Caco-2 (cell line): ENCODE results near the gene TMEM161A. TPM values are rescaled to one million over a fixed set of nuclear protein-coding genes. Genes with fewer than 3 reads are reported as not detected.

Source experiments
- BruUV-seq: library from RNA; stranded (reverse); fragments of 400-500 nt; replicated peaks from 2 replicates; lab custom pipeline; 2021; lab: Mats Ljungman, UMichigan
- CTCF ChIA-PET: fragments of 300-600 bp; sonication (Branson Sonifier 250); formaldehyde crosslinking; loops from one replicate; lab custom pipeline; 2022; ENCODE audit warnings: antibody characterized with exemption; lab: Charles Lee
- POLR2A ChIA-PET: fragments of 300-600 bp; sonication (Branson Sonifier 250); formaldehyde crosslinking; loops from one replicate; lab custom pipeline; 2022; ENCODE audit warnings: antibody characterized with exemption; lab: Charles Lee
- DNase-seq, 2 experiments: peaks; one replicate each; pipeline versions ENCODE4 v3.0.0 to v3.0.0-alpha.2; 2020 to 2022
- H3K27me3 ChIP-seq: replicated peaks from 2 replicates; pipeline ENCODE4 v1.6.0; 2011; ENCODE audit warnings: low read length; ENCODE audit not compliant: control insufficient read depth, insufficient read depth
- H3K36me3 ChIP-seq: 2 replicates; pipeline ENCODE4 v1.5.1; 2011; ENCODE audit warnings: low read length; ENCODE audit not compliant: control insufficient read depth, insufficient read depth
- H3K4me1 ChIP-seq: fragments of 250-450 bp; sonication (Bioruptor Pico); 2 replicates; pipeline ENCODE4 v1.5.1; 2020; ENCODE audit warnings: mild to moderate bottlenecking
- H3K4me3 ChIP-seq: 2 replicates; pipeline ENCODE4 v1.5.1; 2011; ENCODE audit warnings: low read depth, mild to moderate bottlenecking, control low read depth, low read length
- H3K9me3 ChIP-seq: fragments of 250-450 bp; sonication (Bioruptor Pico); 2 replicates; pipeline ENCODE4 v1.5.1; 2020; ENCODE audit warnings: mild to moderate bottlenecking, moderate library complexity
- H3K27ac Mint-ChIP-seq: one replicate; pipeline ENCODE4 v1.8.0; 2022; ENCODE audit warnings: mixed read lengths; ENCODE audit not compliant: unreplicated experiment
- H3K27me3 Mint-ChIP-seq: one replicate; pipeline ENCODE4 v1.8.0; 2022; ENCODE audit warnings: mixed read lengths; ENCODE audit not compliant: insufficient read depth, unreplicated experiment
- H3K36me3 Mint-ChIP-seq: one replicate; pipeline ENCODE4 v1.8.0; 2022; ENCODE audit warnings: mild to moderate bottlenecking, mixed read lengths; ENCODE audit not compliant: insufficient read depth, unreplicated experiment
- H3K4me1 Mint-ChIP-seq: one replicate; pipeline ENCODE4 v1.8.0; 2022; ENCODE audit warnings: low read depth, mixed read lengths; ENCODE audit not compliant: unreplicated experiment
- H3K4me3 Mint-ChIP-seq: one replicate; pipeline ENCODE4 v1.8.0; 2022; ENCODE audit warnings: mild to moderate bottlenecking, moderate library complexity, mixed read lengths; ENCODE audit not compliant: unreplicated experiment
- H3K9me3 Mint-ChIP-seq: one replicate; pipeline ENCODE4 v1.8.0; 2022; ENCODE audit warnings: mixed read lengths; ENCODE audit not compliant: unreplicated experiment
- intact Hi-C: fragments of 100-400 bp; cut with micrococcal nuclease; formaldehyde crosslinking; loops from one replicate; pipeline ENCODE4 v1.10.0; 2022; ENCODE audit not compliant: unreplicated experiment
- total RNA-seq: library from RNA; stranded (reverse); gene quantifications from 2 replicates; pipeline ENCODE4 v1.2.3, GENCODE V29; 2022
- TF ChIP-seq, protein P1 (sequence below), 2 experiments: fragments of 200-600 bp in 1 of 2; IDR thresholded peaks; 1 replicate in 1 of 2; 2 replicates in 1 of 2; pipeline versions ENCODE4 v1.5.1 to v1.8.0; 2011 to 2022; ENCODE audit warnings: antibody characterized with exemption in 1 of 2, control low read depth in 1 of 2, inconsistent platforms in 1 of 2, low read depth in 1 of 2, low read length in 1 of 2, mild to moderate bottlenecking in 1 of 2, moderate library complexity in 1 of 2; ENCODE audit not compliant: insufficient read depth in 1 of 2, severe bottlenecking in 1 of 2, unreplicated experiment in 1 of 2

Gene TMEM161A
- total RNA-seq, 1 experiment from 2014 or later: 36.9 TPM

DNA sequence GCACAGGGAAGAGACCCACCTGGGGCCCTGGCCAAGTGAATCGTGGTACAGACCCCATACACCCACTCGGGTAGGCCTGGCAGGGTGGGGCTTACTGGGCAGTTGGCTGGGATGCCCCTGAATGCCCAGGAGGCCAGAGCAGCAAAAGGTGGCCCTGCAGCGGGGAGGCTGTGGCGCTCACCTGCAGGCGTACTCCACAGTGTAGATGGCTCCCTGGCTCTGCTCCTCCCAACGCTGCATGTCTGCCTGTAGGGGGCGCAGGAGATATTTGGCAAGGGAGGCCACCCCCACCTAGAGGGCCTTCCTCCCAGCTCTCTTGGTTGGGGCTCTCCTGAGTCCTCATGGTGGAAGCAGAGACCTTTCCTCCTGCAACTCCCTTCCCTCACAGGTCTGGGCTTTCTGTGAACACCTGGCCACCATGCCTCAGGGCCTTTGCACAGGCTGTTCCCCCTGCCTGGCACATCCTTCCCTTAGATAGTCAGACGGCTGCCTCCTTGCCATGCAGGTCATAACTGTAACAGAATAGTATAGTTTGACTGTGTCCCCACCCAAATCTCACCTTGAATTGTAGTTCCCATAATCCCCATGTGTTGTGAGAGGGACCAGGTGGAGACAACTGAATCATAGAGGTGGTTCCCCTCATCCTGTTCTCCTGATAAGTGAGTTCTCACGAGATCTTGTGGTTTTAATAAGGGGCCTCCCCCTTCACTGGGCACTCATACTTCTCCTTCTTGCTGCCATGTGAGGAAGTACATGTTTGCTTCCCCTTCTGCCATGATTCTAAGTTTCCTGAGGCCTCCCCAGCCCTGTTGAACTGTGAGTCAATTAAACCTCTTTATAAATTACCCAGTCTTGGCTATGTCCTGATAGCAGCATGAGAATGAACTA is 47.8 kb upstream of the TMEM161A start:
- POLR2A ChIA-PET: no interaction called here
- no peak overlapping the region for H3K4me3 Mint-ChIP-seq
- intact Hi-C loops: loop anchor here (1.0 kb wide), 1 partner anchor 156 kb away; no protein-coding TSS in a partner anchor
- no peaks in the 10 kb centered on the region for H3K27me3 ChIP-seq
- H3K36me3 Mint-ChIP-seq: peaks cover 36% of the 10 kb centered on the region
- no peak overlapping the region for H3K4me3 ChIP-seq
- peak; percentile 66 to 67 for DNase-seq
- CTCF ChIA-PET: interaction anchor here (0.6 kb wide), 1 partner anchor 156 kb away, joined by 3 read pairs; no protein-coding TSS in a partner anchor
- TF ChIP-seq, protein P1, sequence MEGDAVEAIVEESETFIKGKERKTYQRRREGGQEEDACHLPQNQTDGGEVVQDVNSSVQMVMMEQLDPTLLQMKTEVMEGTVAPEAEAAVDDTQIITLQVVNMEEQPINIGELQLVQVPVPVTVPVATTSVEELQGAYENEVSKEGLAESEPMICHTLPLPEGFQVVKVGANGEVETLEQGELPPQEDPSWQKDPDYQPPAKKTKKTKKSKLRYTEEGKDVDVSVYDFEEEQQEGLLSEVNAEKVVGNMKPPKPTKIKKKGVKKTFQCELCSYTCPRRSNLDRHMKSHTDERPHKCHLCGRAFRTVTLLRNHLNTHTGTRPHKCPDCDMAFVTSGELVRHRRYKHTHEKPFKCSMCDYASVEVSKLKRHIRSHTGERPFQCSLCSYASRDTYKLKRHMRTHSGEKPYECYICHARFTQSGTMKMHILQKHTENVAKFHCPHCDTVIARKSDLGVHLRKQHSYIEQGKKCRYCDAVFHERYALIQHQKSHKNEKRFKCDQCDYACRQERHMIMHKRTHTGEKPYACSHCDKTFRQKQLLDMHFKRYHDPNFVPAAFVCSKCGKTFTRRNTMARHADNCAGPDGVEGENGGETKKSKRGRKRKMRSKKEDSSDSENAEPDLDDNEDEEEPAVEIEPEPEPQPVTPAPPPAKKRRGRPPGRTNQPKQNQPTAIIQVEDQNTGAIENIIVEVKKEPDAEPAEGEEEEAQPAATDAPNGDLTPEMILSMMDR (IDR thresholded peaks at IDR 0.05; ENCODE audit: insufficient read depth in 1 of 2, low read depth in 1 of 2, low read length in 1 of 2, severe bottlenecking in 1 of 2, unreplicated experiment in 1 of 2): peak; percentile 53 to 68
- H3K4me1 ChIP-seq: no peaks in the 10 kb centered on the region
- H3K27me3 Mint-ChIP-seq: no peaks in the 10 kb centered on the region
- no peaks in the 10 kb centered on the region for H3K9me3 Mint-ChIP-seq
- no peaks in the 10 kb centered on the region for H3K9me3 ChIP-seq
- no TSS peak for BruUV-seq
- no peaks in the 10 kb centered on the region for H3K36me3 ChIP-seq
- H3K27ac Mint-ChIP-seq: no peak overlapping the region
- H3K4me1 Mint-ChIP-seq: no peaks in the 10 kb centered on the region

DNA sequence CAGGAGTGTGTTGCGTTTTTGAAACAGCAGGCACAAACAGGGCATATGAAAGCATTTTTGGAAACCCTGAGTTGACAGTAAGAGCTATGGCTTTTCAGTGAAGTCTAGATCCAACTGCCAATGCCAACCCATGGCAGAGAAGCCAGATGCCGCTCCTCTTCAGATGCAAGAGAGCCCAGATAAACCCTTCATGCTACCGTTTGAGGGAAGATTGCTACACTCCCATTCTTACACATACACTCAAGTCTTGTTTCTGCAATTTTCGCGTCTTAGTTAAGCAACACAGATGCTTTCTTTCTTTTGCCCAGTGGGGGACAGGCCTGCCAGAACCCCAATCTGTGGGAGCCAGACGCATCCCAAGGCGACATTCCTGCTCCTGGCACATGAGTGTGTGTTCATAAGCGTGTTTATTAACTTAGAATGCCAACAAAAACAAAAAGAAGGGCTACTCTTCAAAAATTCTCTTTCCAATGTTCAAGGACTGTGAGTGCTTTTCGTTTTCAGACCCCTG is 43.3 kb upstream of the TMEM161A start:
- ChIA-PET CTCF (interaction anchor here (0.6 kb wide), 1 partner anchor 38 kb away, joined by 3 read pairs; no protein-coding TSS in a partner anchor), POLR2A (no interaction called here)
- no TSS peak for BruUV-seq
- Histone ChIP-seq H3K9me3 (no peaks in the 10 kb centered on the region), H3K27me3 (no peaks in the 10 kb centered on the region), H3K36me3 (no peaks in the 10 kb centered on the region; the same call in 1 of the 2 replicates), H3K4me3 (no peak overlapping the region), H3K4me1 (no peaks in the 10 kb centered on the region)
- Mint-ChIP-seq H3K4me1 (no peaks in the 10 kb centered on the region), H3K27me3 (no peaks in the 10 kb centered on the region), H3K36me3 (peaks cover 38% of the 10 kb centered on the region), H3K4me3 (no peak overlapping the region), H3K9me3 (no peaks in the 10 kb centered on the region), H3K27ac (no peak overlapping the region)
- intact Hi-C loops: no loop called here
- DNase-seq: no peak
- TF ChIP-seq, protein P1 (IDR thresholded peaks at IDR 0.05; ENCODE audit: insufficient read depth in 1 of 2, low read depth in 1 of 2, low read length in 1 of 2, severe bottlenecking in 1 of 2, unreplicated experiment in 1 of 2): no peak

DNA sequence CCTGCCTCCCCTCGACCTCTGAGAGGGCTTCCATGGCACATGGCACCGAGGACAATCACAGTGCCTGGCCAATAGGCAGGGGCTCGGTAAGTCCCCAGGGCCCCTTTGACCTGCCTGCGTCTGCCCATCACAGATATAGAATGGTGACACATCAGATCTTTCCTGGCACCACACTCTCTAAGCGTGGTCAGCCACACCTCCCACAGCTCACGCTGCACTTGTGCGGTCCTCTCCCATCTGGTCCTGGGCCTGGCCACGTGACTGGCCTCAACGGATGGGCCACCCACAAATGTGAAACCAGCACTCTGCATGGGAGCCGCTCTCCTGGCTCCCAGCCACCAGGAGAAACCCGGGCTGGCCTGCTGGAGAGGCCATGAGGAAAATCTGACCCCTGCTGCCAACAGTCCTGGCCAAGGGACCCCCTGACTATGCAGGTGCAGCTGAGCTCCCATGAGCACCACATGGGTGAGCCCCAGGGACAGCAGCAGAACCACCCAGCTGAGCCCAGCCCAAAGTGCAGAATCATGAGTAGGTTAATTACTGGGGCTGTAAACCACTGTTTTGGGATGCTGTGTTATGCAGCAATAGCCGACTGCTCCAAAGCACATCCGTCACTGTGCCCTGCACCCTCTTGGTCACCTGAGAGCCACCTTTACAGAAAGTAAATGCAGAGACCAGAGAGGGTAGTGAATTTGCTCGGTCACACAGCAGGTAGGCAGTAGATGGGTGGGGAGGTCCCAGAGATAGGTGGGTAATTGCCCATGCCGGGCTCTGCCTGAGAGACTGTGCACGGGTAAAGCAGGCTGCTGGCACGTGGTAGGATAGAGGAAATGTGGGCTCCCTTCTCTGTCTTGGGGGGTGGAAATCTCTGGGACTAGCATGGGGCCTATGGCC is 41.5 kb upstream of the TMEM161A start:
- BruUV-seq: TSS peak; percentile 16
- no peaks in the 10 kb centered on the region; the same call in 1 of the 2 replicates for H3K36me3 ChIP-seq

More for the DNA sequence above, 41.5 kb upstream of the TMEM161A start:
- Histone ChIP-seq H3K4me3 (no peak overlapping the region), H3K9me3 (no peaks in the 10 kb centered on the region), H3K27me3 (no peaks in the 10 kb centered on the region), H3K4me1 (no peaks in the 10 kb centered on the region)
- ChIA-PET CTCF (no interaction called here), POLR2A (no interaction called here)
- no peak overlapping the region for H3K27ac Mint-ChIP-seq
- no peaks in the 10 kb centered on the region for H3K4me1 Mint-ChIP-seq
- intact Hi-C loops: no loop called here
- TF ChIP-seq, protein P1 (IDR thresholded peaks at IDR 0.05; ENCODE audit: insufficient read depth in 1 of 2, low read depth in 1 of 2, low read length in 1 of 2, severe bottlenecking in 1 of 2, unreplicated experiment in 1 of 2): no peak
- H3K36me3 Mint-ChIP-seq: peaks cover 30% of the 10 kb centered on the region
- no peaks in the 10 kb centered on the region for H3K27me3 Mint-ChIP-seq
- no peaks in the 10 kb centered on the region for H3K9me3 Mint-ChIP-seq
- no peak overlapping the region for H3K4me3 Mint-ChIP-seq
- DNase-seq: no peak
